Measurements from ENCODE around the gene ARF6.

- TF ChIP-seq CTCF (IDR thresholded peaks at IDR 0.05) (no peak), POLR2AphosphoS5 (IDR thresholded peaks at IDR 0.05; ENCODE audit: low read depth, low read length) (no peak), REST (IDR thresholded peaks at IDR 0.05; ENCODE audit: insufficient read depth in 1 of 2, low read depth in 2 of 2, low read length in 1 of 2) (no peak), SIN3A (IDR thresholded peaks at IDR 0.05; ENCODE audit: borderline replicate concordance, insufficient read depth, low read depth, low read length) (no peak)
Measured at GRCh38 chr14:49935526-49935925, 42.6 kb downstream of the ARF6 start.

All from Panc1 (cell line).